ENCODE results near the gene CDHR2.

Gene CDHR2

GRCh38 chr5:176531902-176532493, 17.1 kb upstream of the CDHR2 start:
- in situ Hi-C loops (cut with MboI; ENCODE audit: low sequenced_read_pairs, unreplicated experiment): no loop called here
- TF ChIP-seq CTCF (IDR thresholded peaks at IDR 0.05; ENCODE audit: borderline replicate concordance, control extremely low read depth, extremely low read depth, insufficient read depth, missing control alignments): no peak
- no peak for DNase-seq (ENCODE audit: low spot score)

GRCh38 chr5:176532795-176533194, 16.3 kb upstream of the CDHR2 start:
- in situ Hi-C loops (cut with MboI; ENCODE audit: low sequenced_read_pairs, unreplicated experiment): no loop called here

GRCh38 chr5:176533390-176533789, 15.8 kb upstream of the CDHR2 start:
- in situ Hi-C loops (cut with MboI; ENCODE audit: low sequenced_read_pairs, unreplicated experiment): no loop called here
- no peak for DNase-seq (ENCODE audit: low spot score)
- no peak for TF ChIP-seq CTCF (IDR thresholded peaks at IDR 0.05; ENCODE audit: borderline replicate concordance, control extremely low read depth, extremely low read depth, insufficient read depth, missing control alignments)

More at GRCh38 chr5:176532795-176533194, 16.3 kb upstream of the CDHR2 start:
- no peak for DNase-seq (ENCODE audit: low spot score)
- no peak for TF ChIP-seq CTCF (IDR thresholded peaks at IDR 0.05; ENCODE audit: borderline replicate concordance, control extremely low read depth, extremely low read depth, insufficient read depth, missing control alignments)

- in situ Hi-C loops (cut with MboI; ENCODE audit: low sequenced_read_pairs, unreplicated experiment): no loop called here
- no peak for DNase-seq (ENCODE audit: low spot score)
- TF ChIP-seq CTCF (IDR thresholded peaks at IDR 0.05; ENCODE audit: borderline replicate concordance, control extremely low read depth, extremely low read depth, insufficient read depth, missing control alignments): peak; percentile 12
Observed at GRCh38 chr5:176533894-176534611, 15.1 kb upstream of the CDHR2 start.

GRCh38 chr5:176534640-176535039, 14.5 kb upstream of the CDHR2 start:
- in situ Hi-C loops (cut with MboI; ENCODE audit: low sequenced_read_pairs, unreplicated experiment): no loop called here
- no peak for DNase-seq (ENCODE audit: low spot score)
- no peak for TF ChIP-seq CTCF (IDR thresholded peaks at IDR 0.05; ENCODE audit: borderline replicate concordance, control extremely low read depth, extremely low read depth, insufficient read depth, missing control alignments)

- DNase-seq (ENCODE audit: low spot score): no peak
- in situ Hi-C loops (cut with MboI; ENCODE audit: low sequenced_read_pairs, unreplicated experiment): no loop called here
- TF ChIP-seq CTCF (IDR thresholded peaks at IDR 0.05; ENCODE audit: borderline replicate concordance, control extremely low read depth, extremely low read depth, insufficient read depth, missing control alignments): no peak
Observed at GRCh38 chr5:176535101-176535663, 14.0 kb upstream of the CDHR2 start.

All from GM13976 (cell line).